Stimulated activated naive CD4-positive, alpha-beta T cell treated with Interleukin-2 at 50 U/mL for 16 hours (primary cell): ENCODE data around the gene MMP17.

Experiments used
- DNase-seq: peaks from one replicate; lab custom pipeline; 2025; lab: John Stamatoyannopoulos, UW

The MMP17 gene

DNA sequence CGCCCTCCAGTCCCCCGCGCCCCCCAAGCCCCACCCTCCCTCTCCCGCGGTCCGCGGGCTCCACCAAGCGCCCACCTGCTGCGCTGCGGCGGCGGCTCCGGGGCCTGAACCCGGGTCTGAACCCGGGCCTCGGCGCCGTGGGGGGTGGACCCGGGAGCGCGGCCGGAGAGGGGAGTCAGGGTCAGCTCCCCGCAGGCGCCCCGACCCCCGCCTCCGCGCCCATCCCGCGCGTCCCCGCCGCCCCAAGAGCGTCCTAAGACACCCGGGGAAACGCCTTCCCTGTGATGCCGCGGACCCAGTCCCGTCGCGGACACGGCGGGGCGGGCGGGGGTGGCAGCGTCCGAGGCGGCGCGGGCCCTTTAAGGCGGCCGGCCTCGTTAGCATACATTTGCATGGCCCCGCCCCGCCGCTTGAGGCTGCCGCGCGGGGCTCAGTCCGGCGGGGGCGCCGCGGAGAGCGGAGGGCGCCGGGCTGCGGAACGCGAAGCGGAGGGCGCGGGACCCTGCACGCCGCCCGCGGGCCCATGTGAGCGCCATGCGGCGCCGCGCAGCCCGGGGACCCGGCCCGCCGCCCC is at the start of gene MMP17:
Gene MMP17 (plus strand): TSS at position 433 of the 574 bp plus-strand sequence. CDS start 102 bp downstream, at position 535.
- peak; percentile 18 for DNase-seq

- DNase-seq: no peak
Measured at GRCh38 chr12:131779027-131779426, 49.2 kb upstream of the MMP17 start.

DNA sequence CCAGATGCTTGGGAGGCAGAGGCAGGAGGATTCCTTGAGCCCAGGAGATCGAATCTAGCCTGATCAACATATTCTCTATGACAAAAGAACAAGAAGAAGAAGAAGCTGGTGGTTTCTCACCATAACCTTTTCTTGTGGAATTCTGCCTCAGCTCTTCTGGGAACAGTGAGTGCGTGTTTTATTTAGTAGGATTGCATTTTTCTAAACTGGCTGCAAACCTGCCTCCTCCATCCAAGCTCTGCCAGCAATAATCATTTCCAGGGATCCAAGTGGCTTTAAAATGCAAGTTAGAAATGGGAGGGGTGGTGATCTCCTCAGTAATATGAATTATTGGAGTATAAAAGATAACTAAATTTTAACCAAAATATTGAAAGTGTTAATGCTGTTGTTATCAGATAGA is 46.1 kb upstream of the MMP17 start:
- no peak for DNase-seq

- DNase-seq: no peak
Measured at GRCh38 chr12:131783915-131784541, 44.2 kb upstream of the MMP17 start.

DNA sequence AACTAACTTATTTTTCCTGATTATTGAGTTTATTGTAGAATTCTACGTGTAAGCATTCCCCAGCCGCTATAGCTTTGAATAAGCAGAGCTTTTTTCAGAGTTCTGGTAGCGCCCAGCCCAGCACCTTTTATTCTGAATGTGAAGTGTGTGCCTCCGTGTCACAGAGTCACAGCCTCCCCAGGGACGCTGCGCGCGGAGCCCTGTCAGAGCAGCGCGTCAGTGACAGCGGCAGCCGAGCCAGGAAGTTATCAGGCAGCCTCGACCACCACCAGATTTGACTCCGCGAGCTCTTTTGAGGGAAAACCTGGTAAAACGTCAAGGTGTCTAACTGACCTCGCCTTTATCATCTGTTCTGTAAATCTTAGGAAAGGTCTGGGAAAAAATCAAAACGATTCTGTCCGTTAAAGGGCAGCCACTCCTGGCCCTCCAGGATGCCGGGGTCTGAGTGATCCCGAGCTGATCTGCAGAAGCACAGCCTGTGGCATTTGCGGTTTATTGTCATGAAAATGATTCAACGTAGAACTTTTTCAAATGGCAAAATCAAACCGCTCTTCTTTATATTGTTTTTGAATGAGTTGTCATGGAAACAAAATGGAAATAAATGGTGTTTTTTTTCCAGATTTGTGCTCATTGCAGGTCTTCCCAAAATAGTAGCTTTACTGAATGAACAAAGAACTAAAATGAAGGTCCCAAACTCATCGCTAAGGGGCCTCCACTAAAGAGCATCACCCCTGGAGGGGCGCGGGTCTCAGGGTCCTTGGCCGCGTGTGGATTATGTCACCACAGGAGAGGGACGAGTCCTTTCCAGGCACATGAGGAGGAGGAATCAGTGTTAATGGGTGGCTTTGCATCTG is 43.1 kb upstream of the MMP17 start:
- no peak for DNase-seq

DNA sequence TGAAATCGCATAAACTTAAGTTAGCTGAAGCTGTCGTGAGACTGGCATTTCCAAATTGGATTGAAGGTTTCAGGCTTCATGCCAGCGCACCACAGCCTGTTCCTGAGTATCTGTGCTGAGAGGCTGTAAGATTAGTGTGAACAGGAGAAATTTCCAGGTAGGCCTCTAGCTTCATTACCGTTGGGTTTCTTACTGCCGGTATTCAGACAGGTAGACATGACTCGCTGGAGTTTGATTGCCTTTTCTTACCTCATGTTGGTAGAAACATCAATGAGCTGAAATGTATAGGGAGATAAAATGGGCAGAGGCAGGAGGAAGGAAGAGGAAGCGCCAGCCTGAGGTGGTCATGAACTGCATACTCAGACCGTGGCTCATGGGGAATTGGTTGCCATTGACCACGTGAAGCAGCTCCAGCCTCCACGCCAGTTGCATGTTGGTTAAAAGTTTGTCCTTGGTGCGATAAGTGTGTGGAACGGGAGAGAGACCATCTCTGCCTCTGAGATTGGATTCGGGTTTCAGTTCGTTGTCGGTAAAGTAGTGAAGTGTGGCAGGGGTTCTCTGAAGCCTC is 42.3 kb upstream of the MMP17 start:
- DNase-seq: no peak

- no peak for DNase-seq
Measured at GRCh38 chr12:131786331-131786730, 41.9 kb upstream of the MMP17 start.

GRCh38 chr12:131787143-131787660 is 41.0 kb upstream of the MMP17 start:
- no peak for DNase-seq

- no peak for DNase-seq
Measured at GRCh38 chr12:131788070-131788469, 40.1 kb upstream of the MMP17 start.

DNA sequence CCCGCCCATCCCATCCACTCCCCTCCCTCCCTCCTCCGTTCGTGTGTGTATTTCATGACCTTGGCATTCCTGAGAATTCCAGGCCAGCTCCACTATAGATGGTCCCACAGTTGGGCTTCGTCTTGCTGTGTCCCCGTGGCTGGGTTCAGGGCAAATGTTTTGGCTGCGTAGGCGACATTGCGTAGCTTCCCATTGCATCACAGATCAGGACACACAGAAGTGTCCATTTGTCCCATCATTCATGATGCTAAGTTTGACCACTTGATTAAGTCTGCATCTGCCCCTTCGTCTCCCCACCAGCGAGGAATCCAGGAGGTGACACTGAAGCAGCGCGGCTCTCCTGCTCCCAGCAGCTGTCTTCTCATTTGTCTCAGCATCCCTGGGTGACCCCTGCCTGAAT is 38.6 kb upstream of the MMP17 start:
- DNase-seq: no peak

DNA sequence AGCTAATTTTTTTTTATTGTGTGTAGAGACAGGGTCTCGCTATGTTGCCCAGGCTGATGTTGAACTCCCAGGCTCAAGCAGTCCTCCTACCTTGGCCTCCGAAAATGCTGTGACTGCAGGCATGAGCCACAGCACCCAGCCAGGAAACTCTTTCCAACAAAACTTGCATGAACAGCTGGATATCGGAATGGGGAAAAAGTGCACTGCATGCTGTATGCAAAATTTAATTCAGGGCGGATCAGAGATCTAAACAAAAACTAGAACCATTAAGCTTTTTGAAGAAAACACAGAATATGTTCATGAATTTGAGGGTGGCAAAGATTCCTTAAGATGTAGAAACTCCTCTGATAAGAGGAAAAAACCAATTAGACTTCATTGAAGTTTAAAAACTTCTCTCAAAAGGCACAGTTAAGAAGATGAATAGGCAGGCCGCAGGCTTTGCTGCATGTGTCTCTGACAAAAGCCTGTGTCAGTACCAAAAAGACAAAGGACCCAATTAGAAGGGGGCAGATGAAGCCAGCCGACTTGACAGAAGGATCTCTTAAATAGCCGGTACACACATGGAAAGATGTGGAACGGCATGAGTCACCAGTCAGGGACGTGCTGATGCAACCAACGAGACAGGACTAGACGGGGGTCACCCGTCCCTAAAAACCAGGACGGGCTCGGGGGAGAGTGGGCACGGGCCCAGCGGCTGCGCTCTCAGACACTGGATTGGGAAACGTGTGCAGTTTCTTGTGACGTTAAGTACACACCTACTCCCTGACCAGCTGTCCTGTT is 34.8 kb upstream of the MMP17 start:
- DNase-seq: no peak

DNA sequence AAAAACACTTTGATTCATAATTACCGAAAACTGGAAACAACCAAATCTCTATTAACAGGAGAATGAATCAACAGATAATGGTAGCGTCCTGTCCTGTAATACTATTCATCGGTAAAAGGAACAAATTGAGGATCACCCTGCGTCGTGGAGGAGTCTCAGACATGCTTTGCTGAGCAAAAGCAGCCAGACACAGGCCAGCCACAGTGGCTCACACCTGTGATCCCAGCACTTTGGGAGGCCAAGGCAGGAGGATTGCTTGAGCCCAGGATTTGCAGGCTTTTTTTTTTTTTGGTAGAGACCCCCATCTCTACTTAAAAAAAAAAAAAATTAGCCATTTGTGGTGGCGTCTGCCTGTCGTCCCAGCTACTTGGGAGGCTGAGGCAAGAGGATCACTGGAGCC is 34.1 kb upstream of the MMP17 start:
- no peak for DNase-seq

DNA sequence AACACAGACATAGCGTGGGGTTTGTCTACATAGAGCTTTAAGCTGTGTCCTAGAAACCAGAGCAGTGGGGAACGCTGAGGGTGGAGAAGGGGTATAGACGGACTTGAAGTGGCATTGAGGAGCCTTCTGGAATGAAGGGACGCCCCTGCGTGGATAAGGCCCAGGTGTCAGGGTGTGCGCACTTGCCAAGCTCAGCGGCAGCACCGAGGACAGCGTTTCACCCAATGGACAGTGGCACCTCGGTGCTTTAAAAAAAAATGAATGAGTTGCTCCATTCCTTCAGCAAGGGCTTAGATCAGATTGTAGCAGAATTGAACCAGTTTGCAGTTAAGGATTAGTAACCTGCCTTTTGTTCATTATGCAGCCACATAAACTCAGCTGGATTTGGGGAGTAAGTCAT is 33.6 kb upstream of the MMP17 start:
- DNase-seq: no peak

DNA sequence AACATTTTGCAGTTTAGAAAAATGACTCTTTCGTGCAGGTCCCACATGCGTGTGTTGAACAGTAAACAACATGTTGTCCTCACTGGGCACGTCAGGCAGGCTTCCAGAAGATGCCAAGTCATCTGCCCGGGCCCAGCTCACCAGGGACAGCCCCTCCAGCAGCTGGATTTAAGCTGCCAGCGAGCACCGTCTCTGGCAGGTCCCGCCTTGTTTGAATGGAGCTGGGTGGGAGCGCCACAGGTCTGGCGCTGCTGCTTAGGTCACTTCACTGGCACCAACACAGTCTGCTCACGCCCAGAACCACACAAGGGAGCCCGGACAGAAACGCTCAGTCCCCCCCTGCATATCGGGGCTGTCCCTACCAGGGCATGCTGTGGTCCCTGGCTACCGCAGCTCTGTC is 33.1 kb upstream of the MMP17 start:
- no peak for DNase-seq

- DNase-seq: no peak
Measured at GRCh38 chr12:131795690-131796410, 32.3 kb upstream of the MMP17 start.

DNA sequence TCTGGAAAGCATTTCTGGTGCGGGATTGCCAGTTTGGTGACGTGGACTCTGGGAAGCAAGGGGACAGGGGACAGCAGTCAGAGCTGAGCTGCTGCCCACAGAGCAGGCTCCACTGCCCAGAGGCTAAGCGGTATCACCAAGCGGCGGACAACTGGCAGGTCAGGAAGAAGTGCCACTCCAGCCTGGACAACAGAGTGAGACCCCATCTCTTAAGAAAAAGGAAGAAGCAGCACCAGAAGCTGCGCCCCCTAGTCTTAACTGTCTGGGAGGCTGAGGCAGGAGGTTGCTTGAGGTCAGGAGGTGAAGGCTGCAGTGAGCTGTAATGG is 31.8 kb upstream of the MMP17 start:
- no peak for DNase-seq

GRCh38 chr12:131796754-131797587 is 31.2 kb upstream of the MMP17 start:
- DNase-seq: no peak

DNA sequence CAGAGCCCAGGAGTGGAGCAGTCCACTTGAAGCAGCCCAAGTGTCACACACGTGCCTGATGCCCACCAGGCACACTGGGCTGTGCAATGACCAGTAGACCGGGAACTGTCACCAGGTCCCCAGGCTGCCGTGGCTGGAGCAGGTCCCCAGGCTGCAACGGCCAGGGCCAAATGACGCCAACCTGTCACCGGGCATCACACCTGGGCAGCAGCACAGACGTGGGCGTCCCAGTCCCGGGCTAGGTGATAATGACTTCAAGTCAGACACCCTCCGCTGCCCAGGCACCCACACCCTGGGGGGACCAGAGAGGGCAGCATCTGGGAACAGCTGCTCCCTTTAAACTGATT is 30.6 kb upstream of the MMP17 start:
- no peak for DNase-seq

- DNase-seq: no peak
Measured at GRCh38 chr12:131799195-131799594, 29.0 kb upstream of the MMP17 start.

DNA sequence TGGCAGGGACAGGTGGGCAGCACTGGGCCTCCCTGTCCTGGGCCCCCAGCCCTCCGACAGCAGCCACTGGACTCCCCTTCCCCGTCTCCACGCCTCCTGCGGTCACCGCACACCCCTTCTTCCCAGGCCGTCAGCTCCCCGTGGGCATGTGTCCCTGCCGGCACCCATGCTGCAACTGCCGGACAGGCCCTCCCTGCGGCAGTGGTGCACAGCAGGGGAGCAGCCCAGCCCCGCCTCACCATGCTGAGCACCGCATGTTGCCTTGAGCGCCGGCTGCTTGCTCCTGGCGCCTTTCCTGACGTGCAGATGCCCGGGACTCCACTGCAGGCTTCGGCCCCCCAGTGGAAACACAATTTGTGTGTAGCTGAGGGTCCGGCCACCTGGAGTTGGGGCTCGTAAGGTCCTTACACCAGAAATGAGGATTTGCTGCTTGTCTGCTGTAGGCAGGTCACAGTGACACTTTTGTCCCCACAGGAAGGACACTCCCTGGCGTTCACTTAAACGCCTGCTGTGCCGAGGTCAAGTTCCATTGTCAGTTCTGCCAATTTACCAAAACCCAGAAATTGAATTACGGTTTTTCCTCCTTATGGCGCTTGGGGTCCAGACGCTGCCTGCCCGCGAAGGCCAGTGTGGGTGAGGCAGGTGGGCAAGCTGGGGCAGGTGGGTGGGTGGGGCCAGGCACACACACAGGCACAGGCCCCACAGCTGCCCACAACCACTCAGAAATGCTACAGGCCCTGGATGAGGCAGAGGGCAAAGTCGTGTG is 28.2 kb upstream of the MMP17 start:
- DNase-seq: no peak
